Activated B cell treated with CpG ODN at 0.5 μM for 24 hours (primary cell): ENCODE results near the gene RBM20. TPM values are rescaled to one million over a fixed set of nuclear protein-coding genes. Genes with fewer than 3 reads are reported as not detected.

Source experiments
- ATAC-seq: fragments of 200-7000 bp; cut with Tn5 transposase; one replicate; pipeline ENCODE4 v1.10.0; 2021; ENCODE audit warnings: low read depth, mild to moderate bottlenecking, moderate library complexity
- CTCF ChIA-PET: fragments of 350-600 bp; sonication (Branson Sonifier 250); formaldehyde crosslinking; loops from one replicate; lab custom pipeline; 2021; ENCODE audit warnings: antibody characterized with exemption; lab: Charles Lee
- POLR2A ChIA-PET: fragments of 350-600 bp; sonication (Branson Sonifier 250); formaldehyde crosslinking; loops from one replicate; lab custom pipeline; 2021; ENCODE audit warnings: antibody characterized with exemption; lab: Charles Lee
- DNase-seq: peaks from one replicate; pipeline ENCODE4 v3.0.0; 2022
- H3K27ac Mint-ChIP-seq: one replicate; pipeline ENCODE4 v1.8.0; 2020; ENCODE audit warnings: mixed read lengths
- H3K27me3 Mint-ChIP-seq: one replicate; pipeline ENCODE4 v1.8.0; 2021; ENCODE audit warnings: mixed read lengths
- H3K36me3 Mint-ChIP-seq: one replicate; pipeline ENCODE4 v1.8.0; 2021; ENCODE audit warnings: low read depth, mixed read lengths
- H3K4me1 Mint-ChIP-seq: one replicate; pipeline ENCODE4 v1.8.0; 2021; ENCODE audit warnings: mixed read lengths
- H3K4me3 Mint-ChIP-seq: one replicate; pipeline ENCODE4 v1.8.0; 2020; ENCODE audit warnings: mild to moderate bottlenecking, mixed read lengths
- H3K9me3 Mint-ChIP-seq: one replicate; pipeline ENCODE4 v1.8.0; 2020; ENCODE audit warnings: mixed read lengths
- CTCF ChIP-seq: fragments of 200-600 bp; IDR thresholded peaks from one replicate; pipeline ENCODE4 v1.8.0; 2022; ENCODE audit warnings: antibody characterized with exemption, mild to moderate bottlenecking
- intact Hi-C: fragments of 100-400 bp; cut with micrococcal nuclease; formaldehyde crosslinking; loops from one replicate; pipeline ENCODE4 v1.15.1; 2024
- total RNA-seq: library from RNA; stranded (reverse); gene quantifications from 2 replicates; pipeline ENCODE4 v1.2.3, GENCODE V29; 2022

RBM20 gene
- total RNA-seq, 1 donor from 2014 or later: 0.02 TPM

- TF ChIP-seq CTCF: no peak
- POLR2A ChIA-PET: interaction anchor here (0.9 to 1.9 kb wide), 4 partner anchors 34 to 41 kb away, joined by 3 to 7 read pairs (median 4); partner anchors contain the start of gene BBIP1
- H3K27ac Mint-ChIP-seq: no peak overlapping the region
- H3K27me3 Mint-ChIP-seq: no peaks in the 10 kb centered on the region
- H3K4me1 Mint-ChIP-seq: peaks cover 51% of the 10 kb centered on the region
- intact Hi-C loops: no loop called here
- DNase-seq: no peak
- peaks cover 57% of the 10 kb centered on the region for H3K36me3 Mint-ChIP-seq
- no peaks in the 10 kb centered on the region for H3K9me3 Mint-ChIP-seq
- CTCF ChIA-PET: interaction anchor here (0.8 to 3.1 kb wide), 5 partner anchors 11 to 73 kb away, joined by 3 to 19 read pairs (median 3); no protein-coding TSS in a partner anchor
- no peak for ATAC-seq
- H3K4me3 Mint-ChIP-seq: no peak overlapping the region
Measured at GRCh38 chr10:110876788-110877187, 232.7 kb downstream of the RBM20 start.

- Mint-ChIP-seq H3K27ac (peak overlapping the region; percentile 42), H3K27me3 (no peaks in the 10 kb centered on the region), H3K4me1 (peaks cover 54% of the 10 kb centered on the region), H3K9me3 (no peaks in the 10 kb centered on the region), H3K36me3 (peaks cover 75% of the 10 kb centered on the region), H3K4me3 (no peak overlapping the region)
- ATAC-seq: no peak
- TF ChIP-seq CTCF: no peak
- no peak for DNase-seq
- ChIA-PET POLR2A (interaction anchor here (0.9 to 2.5 kb wide), 4 partner anchors 9 to 39 kb away, joined by 4 to 8 read pairs (median 4); partner anchors contain the start of genes BBIP1 and SHOC2), CTCF (interaction anchor here (2.1 kb wide), 1 partner anchor 76 kb away, joined by 10 read pairs; no protein-coding TSS in a partner anchor)
- intact Hi-C loops: no loop called here
Measured at GRCh38 chr10:110880012-110880411, 235.9 kb downstream of the RBM20 start.

- POLR2A ChIA-PET: interaction anchor here (1.4 to 2.5 kb wide), 3 partner anchors 10 to 39 kb away, joined by 4 to 8 read pairs (median 5); partner anchors contain the start of genes BBIP1 and SHOC2
- intact Hi-C loops: no loop called here
- Mint-ChIP-seq H3K9me3 (no peaks in the 10 kb centered on the region), H3K27ac (peak overlapping the region; percentile 37), H3K36me3 (peaks cover 80% of the 10 kb centered on the region), H3K4me1 (peaks cover 47% of the 10 kb centered on the region), H3K4me3 (no peak overlapping the region), H3K27me3 (no peaks in the 10 kb centered on the region)
- DNase-seq: no peak
- ATAC-seq: no peak
- TF ChIP-seq CTCF: no peak
- CTCF ChIA-PET: interaction anchor here (2.2 kb wide), 1 partner anchor 78 kb away, joined by 9 read pairs; no protein-coding TSS in a partner anchor
Measured at GRCh38 chr10:110881247-110881646, 237.1 kb downstream of the RBM20 start.

GRCh38 chr10:110881905-110882304 is 237.8 kb downstream of the RBM20 start:
- Mint-ChIP-seq H3K27ac (peak overlapping the region; percentile 26), H3K27me3 (no peaks in the 10 kb centered on the region), H3K9me3 (no peaks in the 10 kb centered on the region), H3K4me3 (no peak overlapping the region), H3K4me1 (peaks cover 47% of the 10 kb centered on the region), H3K36me3 (peaks cover 81% of the 10 kb centered on the region)
- ATAC-seq (no peak), DNase-seq (no peak)
- POLR2A ChIA-PET: interaction anchor here (1.0 to 2.5 kb wide), 2 partner anchors 11 to 14 kb away, joined by 3 to 8 read pairs; no protein-coding TSS in a partner anchor
- CTCF ChIA-PET: interaction anchor here (1.3 to 2.2 kb wide), 2 partner anchors 77 to 79 kb away, joined by 3 to 9 read pairs; no protein-coding TSS in a partner anchor
- intact Hi-C loops: no loop called here
- no peak for TF ChIP-seq CTCF

- CTCF ChIA-PET: interaction anchor here (1.0 to 1.6 kb wide), 3 partner anchors 11 to 80 kb away, joined by 3 to 9 read pairs (median 3); no protein-coding TSS in a partner anchor
- Mint-ChIP-seq H3K4me3 (no peak overlapping the region), H3K9me3 (no peaks in the 10 kb centered on the region), H3K27me3 (no peaks in the 10 kb centered on the region), H3K27ac (peak overlapping the region; percentile 79), H3K36me3 (peaks cover 78% of the 10 kb centered on the region), H3K4me1 (peaks cover 39% of the 10 kb centered on the region)
- no peak for TF ChIP-seq CTCF
- intact Hi-C loops: loop anchor here (1.0 kb wide), 1 partner anchor 9 kb away; no protein-coding TSS in a partner anchor
- POLR2A ChIA-PET: interaction anchor here (1.0 to 1.1 kb wide), 2 partner anchors 11 to 16 kb away, joined by 3 to 4 read pairs; no protein-coding TSS in a partner anchor
- DNase-seq (no peak), ATAC-seq (no peak)
Measured at GRCh38 chr10:110883924-110884323, 239.8 kb downstream of the RBM20 start.
